ENCODE measurements around the gene MRFAP1.
"Not testable (repeated sequence)": the region's sequence is repeated elsewhere in the genome, so short reads cannot be mapped to it uniquely, and the experiment has no call there.

Gene MRFAP1

GRCh38 chr4:6610856-6611430 lies 29.5 kb upstream of the MRFAP1 start:
- DNase-seq (ENCODE audit: low read depth): no peak

GRCh38 chr4:6612961-6613675 lies 27.4 kb upstream of the MRFAP1 start:
- no peak for DNase-seq (ENCODE audit: low read depth)

- no peak for DNase-seq (ENCODE audit: low read depth)
These were observed 26.5 kb upstream of the MRFAP1 start for GRCh38 chr4:6613676-6614651.

- no peak for DNase-seq (ENCODE audit: low read depth)
These were observed 25.7 kb upstream of the MRFAP1 start for GRCh38 chr4:6614701-6615230.

GRCh38 chr4:6616087-6616995 lies 24.1 kb upstream of the MRFAP1 start:
- DNase-seq (ENCODE audit: low read depth): no peak

GRCh38 chr4:6617246-6617645 lies 23.2 kb upstream of the MRFAP1 start:
- DNase-seq (ENCODE audit: low read depth): no peak

- no peak for DNase-seq (ENCODE audit: low read depth)
These were observed 21.9 kb upstream of the MRFAP1 start for GRCh38 chr4:6618386-6619115.

GRCh38 chr4:6619116-6619465 lies 21.4 kb upstream of the MRFAP1 start:
- DNase-seq (ENCODE audit: low read depth): no peak

GRCh38 chr4:6619466-6620255 lies 20.8 kb upstream of the MRFAP1 start:
- DNase-seq (ENCODE audit: low read depth): no peak

- DNase-seq (ENCODE audit: low read depth): no peak
These were observed 20.2 kb upstream of the MRFAP1 start for GRCh38 chr4:6620296-6620695.

GRCh38 chr4:6620891-6621555 lies 19.5 kb upstream of the MRFAP1 start:
- no peak for DNase-seq (ENCODE audit: low read depth)

GRCh38 chr4:6621556-6621927 lies 18.9 kb upstream of the MRFAP1 start:
- DNase-seq (ENCODE audit: low read depth): no peak

GRCh38 chr4:6622744-6623143 lies 17.7 kb upstream of the MRFAP1 start:
- no peak for DNase-seq (ENCODE audit: low read depth)

- no peak for DNase-seq (ENCODE audit: low read depth)
These were observed 15.2 kb upstream of the MRFAP1 start for GRCh38 chr4:6625256-6625655.

GRCh38 chr4:6626066-6626465 lies 14.4 kb upstream of the MRFAP1 start:
- DNase-seq (ENCODE audit: low read depth): no peak

GRCh38 chr4:6627832-6628231 lies 12.7 kb upstream of the MRFAP1 start:
- no peak for DNase-seq (ENCODE audit: low read depth)

- not testable (repeated sequence) for DNase-seq (ENCODE audit: low read depth)
These were observed 12.0 kb upstream of the MRFAP1 start for GRCh38 chr4:6628484-6628883.

GRCh38 chr4:6632125-6632524 lies 8.4 kb upstream of the MRFAP1 start:
- no peak for DNase-seq (ENCODE audit: low read depth)

- no peak for DNase-seq (ENCODE audit: low read depth)
These were observed 7.2 kb upstream of the MRFAP1 start for GRCh38 chr4:6633091-6633906.

Data from T follicular helper cell (primary cell).